Measurements from ENCODE around the gene GAREM2. TPM values are rescaled to one million over a fixed set of nuclear protein-coding genes. Genes with fewer than 3 reads are reported as not detected.

Gene GAREM2
- polyA plus RNA-seq (0.03 to 0.17 TPM (median 0.06 TPM) in 3 replicates), polyA minus RNA-seq (1.2 TPM in 1 of 3 replicates, not detected in the others)
- polyA plus RNA-seq (2011; ENCODE audit: low read depth), result not detected
- polyA plus RNA-seq (2011; cell fraction: cytosol; rRNA removed), result 0.05 and 0.10 TPM in 2 replicates
- 0.23 and 0.24 TPM in 2 replicates for polyA plus RNA-seq (2011; cell fraction: nucleus; rRNA removed)
- polyA plus RNA-seq (2012; ENCODE audit: low replicate concordance), result 0.07 and 0.17 TPM in 2 replicates
- not detected for polyA minus RNA-seq (2011; cell fraction: cytosol; rRNA and poly(A)+ RNA removed)
- polyA minus RNA-seq (2011; cell fraction: nucleus; rRNA and poly(A)+ RNA removed), result not detected in 2 replicates

GRCh38 chr2:26172871-26173775 lies at the start of gene GAREM2:
Gene GAREM2, plus strand, starts transcription at chr2:26173088. Its CDS starts 133 bp downstream, at chr2:26173221.
- DNase-seq (ENCODE audit: low read depth, low spot score) (no peak), FAIRE-seq (no peak)
- Histone ChIP-seq H3K4me1 (ENCODE audit: control insufficient read depth, extremely low read depth, insufficient read depth, low read length) (no peaks in the 10 kb centered on the region), H4K20me1 (ENCODE audit: control insufficient read depth, extremely low read depth, insufficient read depth, low read length) (no peaks in the 10 kb centered on the region), H3K27me3 (ENCODE audit: control insufficient read depth, extremely low read depth, insufficient read depth, low read length) (peaks cover 18% of the 10 kb centered on the region), H3K4me3 (ENCODE audit: control insufficient read depth in 2 of 3, extremely low read depth in 1 of 3, insufficient read depth in 2 of 3, low read depth in 1 of 3, low read length in 3 of 3) (no peak within 1 kb of the TSS), H3K36me3 (ENCODE audit: control insufficient read depth in 2 of 2, extremely low read depth in 1 of 2, insufficient read depth in 2 of 2, low read length in 2 of 2) (no peaks in the 10 kb centered on the region), H3K79me2 (ENCODE audit: control insufficient read depth, insufficient read depth, low read length) (no peaks in the 10 kb centered on the region), H3K4me2 (ENCODE audit: control insufficient read depth, extremely low read depth, insufficient read depth, low read depth, low read length) (peak within 1 kb of the TSS; percentile 48), H3K9me1 (ENCODE audit: control insufficient read depth, extremely low read depth, insufficient read depth, low read length) (no peaks in the 10 kb centered on the region), H3K27ac (ENCODE audit: control insufficient read depth, insufficient read depth, low read length) (no peak within 1 kb of the TSS), H3K9ac (ENCODE audit: control insufficient read depth, extremely low read depth, insufficient read depth, low read length) (no peak within 1 kb of the TSS), H2AFZ (ENCODE audit: control insufficient read depth, low read length) (peak within 1 kb of the TSS; percentile 22), H3K9me3 (ENCODE audit: control insufficient read depth, low read depth, low read length) (no peaks in the 10 kb centered on the region)
- TF ChIP-seq EZH2 (IDR thresholded peaks at IDR 0.05; ENCODE audit: low read length) (no peak), CTCF (optimal IDR thresholded peaks at IDR 0.05 in 1 of 3, IDR thresholded peaks at IDR 0.05 in 1 of 3, conservative IDR thresholded peaks at IDR 0.05 in 1 of 3; ENCODE audit: extremely low read depth in 1 of 3, insufficient read depth in 2 of 3, low read length in 3 of 3) (no peak)
- dilution Hi-C loops (cut with MboI; ENCODE audit: extremely low pct_ligation_motif_present, low sequenced_read_pairs), result no loop called here

GRCh38 chr2:26123426-26123825 lies 49.5 kb upstream of the GAREM2 start:
- H2AFZ ChIP-seq (ENCODE audit: control insufficient read depth, low read length), result no peak overlapping the region
- dilution Hi-C loops (cut with MboI; ENCODE audit: extremely low pct_ligation_motif_present, low sequenced_read_pairs), result no loop called here
- H3K4me2 ChIP-seq (ENCODE audit: control insufficient read depth, extremely low read depth, insufficient read depth, low read depth, low read length), result no peak overlapping the region
- TF ChIP-seq EZH2 (IDR thresholded peaks at IDR 0.05; ENCODE audit: low read length), result no peak
- no peak overlapping the region for H3K9ac ChIP-seq (ENCODE audit: control insufficient read depth, extremely low read depth, insufficient read depth, low read length)
- H3K79me2 ChIP-seq (ENCODE audit: control insufficient read depth, insufficient read depth, low read length), result peaks cover 82% of the 10 kb centered on the region
- no peak overlapping the region for H3K27ac ChIP-seq (ENCODE audit: control insufficient read depth, insufficient read depth, low read length)
- FAIRE-seq, result peak; percentile 29
- H3K9me1 ChIP-seq (ENCODE audit: control insufficient read depth, extremely low read depth, insufficient read depth, low read length), result no peaks in the 10 kb centered on the region
- H4K20me1 ChIP-seq (ENCODE audit: control insufficient read depth, extremely low read depth, insufficient read depth, low read length), result no peaks in the 10 kb centered on the region
- no peaks in the 10 kb centered on the region for H3K27me3 ChIP-seq (ENCODE audit: control insufficient read depth, extremely low read depth, insufficient read depth, low read length)
- no peak for DNase-seq (ENCODE audit: low read depth, low spot score)
- no peaks in the 10 kb centered on the region for H3K9me3 ChIP-seq (ENCODE audit: control insufficient read depth, low read depth, low read length)
- H3K4me1 ChIP-seq (ENCODE audit: control insufficient read depth, extremely low read depth, insufficient read depth, low read length), result no peaks in the 10 kb centered on the region
- peaks cover 0 to 9% of the 10 kb centered on the region in 2 experiments for H3K36me3 ChIP-seq (ENCODE audit: control insufficient read depth in 2 of 2, extremely low read depth in 1 of 2, insufficient read depth in 2 of 2, low read length in 2 of 2)
- H3K4me3 ChIP-seq (ENCODE audit: control insufficient read depth in 2 of 3, extremely low read depth in 1 of 3, insufficient read depth in 2 of 3, low read depth in 1 of 3, low read length in 3 of 3), result no peak overlapping the region
